ENCODE results near the gene TGM6.

TGM6 gene

DNA sequence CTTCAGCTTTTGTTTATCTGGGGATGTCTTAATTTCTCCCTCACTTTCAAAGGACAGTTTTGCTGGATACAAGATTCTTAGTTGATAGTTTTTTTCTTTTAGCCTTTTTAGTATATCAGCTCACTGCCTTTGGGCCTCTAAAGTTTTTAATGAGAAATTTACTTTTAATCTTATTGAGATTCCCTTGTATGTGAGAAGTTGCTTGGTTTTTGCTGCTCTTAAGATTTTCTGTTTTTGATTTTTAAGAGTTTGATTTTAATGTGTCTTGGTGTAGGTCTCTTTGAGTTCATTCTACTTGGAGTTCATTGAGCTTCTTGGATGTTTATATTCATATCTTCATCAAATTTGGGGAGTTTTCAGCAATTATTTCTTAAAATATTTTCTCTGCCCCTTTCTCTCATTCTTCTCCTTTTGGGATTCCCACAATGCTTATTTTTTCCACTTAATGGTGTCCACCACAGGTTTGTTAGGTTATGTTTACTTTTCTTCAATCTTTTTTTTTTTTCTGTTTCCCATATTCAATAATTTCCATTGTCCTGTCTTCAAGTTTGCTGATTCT, 19.6 kb upstream of the TGM6 start:
- Histone ChIP-seq H3K9me3 (ENCODE audit: control insufficient read depth, low read length) (peaks cover 19% of the 10 kb centered on the region), H3K18ac (ENCODE audit: low read depth in 1 of 2, low read length in 2 of 2) (no peak overlapping the region), H3K4ac (ENCODE audit: low read depth in 1 of 2, low read length in 2 of 2) (no peak overlapping the region), H2BK5ac (ENCODE audit: low read depth, low read length, poor library complexity, severe bottlenecking) (no peak overlapping the region), H3K23ac (ENCODE audit: low read length in 2 of 2) (no peak overlapping the region), H2BK12ac (ENCODE audit: low read length in 2 of 2) (no peak overlapping the region), H3K4me1 (ENCODE audit: control insufficient read depth, insufficient read depth, low read depth, low read length) (no peaks in the 10 kb centered on the region), H3K27me3 (ENCODE audit: control insufficient read depth in 1 of 2, insufficient read depth in 1 of 2, low read length in 2 of 2) (peaks cover 0 to 5% of the 10 kb centered on the region in 2 experiments), H2AK5ac (ENCODE audit: low read length, severe bottlenecking) (no peak overlapping the region), H2BK120ac (ENCODE audit: low read depth, low read length) (no peak overlapping the region), H3K27ac (ENCODE audit: low read length, poor library complexity, severe bottlenecking) (no peak overlapping the region), H4K8ac (ENCODE audit: low read length) (no peak overlapping the region), H3K4me2 (ENCODE audit: low read length, poor library complexity, severe bottlenecking) (no peak overlapping the region), H3K36me3 (ENCODE audit: control insufficient read depth in 1 of 2, insufficient read depth in 2 of 2, low read depth in 1 of 2, low read length in 2 of 2) (no peaks in the 10 kb centered on the region), H2AFZ (ENCODE audit: low read depth, low read length) (no peak overlapping the region), H3K4me3 (ENCODE audit: insufficient read depth in 1 of 2, low read depth in 1 of 2, low read length in 2 of 2) (no peak overlapping the region), H3K14ac (ENCODE audit: low read length in 2 of 2) (no peak overlapping the region), H2BK15ac (ENCODE audit: low read depth, poor library complexity, severe bottlenecking) (no peak overlapping the region), H4K91ac (ENCODE audit: low read length) (no peak overlapping the region), H3K9ac (ENCODE audit: low read length) (no peak overlapping the region), H3K79me1 (replicated peaks; ENCODE audit: low read length, poor library complexity, severe bottlenecking) (no peaks in the 10 kb centered on the region)
- no peak for DNase-seq

DNA sequence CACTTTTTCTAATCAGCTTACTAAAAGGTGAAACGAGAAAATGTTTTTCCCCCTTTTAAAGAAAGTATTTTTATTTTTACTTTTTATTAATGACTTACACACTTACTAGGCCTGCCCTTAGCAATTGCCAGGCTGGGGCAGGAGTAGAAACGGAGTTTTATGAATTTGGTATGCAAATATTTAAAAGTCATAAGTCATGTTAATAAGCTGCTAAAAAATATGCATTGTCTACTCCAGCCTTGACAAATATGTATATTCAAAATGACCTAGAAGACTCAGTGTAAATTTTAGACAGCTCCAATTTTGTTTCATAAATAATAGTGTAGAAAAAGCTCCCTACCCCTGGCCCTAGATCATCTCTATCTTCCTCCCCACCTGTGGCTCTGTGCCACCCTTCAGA, 17.5 kb upstream of the TGM6 start:
- Histone ChIP-seq H2AFZ (ENCODE audit: low read depth, low read length) (no peak overlapping the region), H3K36me3 (ENCODE audit: control insufficient read depth in 1 of 2, insufficient read depth in 2 of 2, low read depth in 1 of 2, low read length in 2 of 2) (no peaks in the 10 kb centered on the region), H4K8ac (ENCODE audit: low read length) (no peak overlapping the region), H3K27ac (ENCODE audit: low read length, poor library complexity, severe bottlenecking) (no peak overlapping the region), H2BK12ac (ENCODE audit: low read length in 2 of 2) (no peak overlapping the region), H3K18ac (ENCODE audit: low read depth in 1 of 2, low read length in 2 of 2) (no peak overlapping the region), H3K14ac (ENCODE audit: low read length in 2 of 2) (no peak overlapping the region), H2BK15ac (ENCODE audit: low read depth, poor library complexity, severe bottlenecking) (no peak overlapping the region), H3K4me1 (ENCODE audit: control insufficient read depth, insufficient read depth, low read depth, low read length) (no peaks in the 10 kb centered on the region), H3K4me2 (ENCODE audit: low read length, poor library complexity, severe bottlenecking) (no peak overlapping the region), H3K79me1 (replicated peaks; ENCODE audit: low read length, poor library complexity, severe bottlenecking) (no peaks in the 10 kb centered on the region), H3K23ac (ENCODE audit: low read length in 2 of 2) (no peak overlapping the region), H3K4ac (ENCODE audit: low read depth in 1 of 2, low read length in 2 of 2) (no peak overlapping the region), H3K9me3 (ENCODE audit: control insufficient read depth, low read length) (peaks cover 20% of the 10 kb centered on the region), H2AK5ac (ENCODE audit: low read length, severe bottlenecking) (no peak overlapping the region), H4K91ac (ENCODE audit: low read length) (no peak overlapping the region), H3K4me3 (ENCODE audit: insufficient read depth in 1 of 2, low read depth in 1 of 2, low read length in 2 of 2) (no peak overlapping the region), H2BK120ac (ENCODE audit: low read depth, low read length) (no peak overlapping the region), H3K27me3 (ENCODE audit: control insufficient read depth in 1 of 2, insufficient read depth in 1 of 2, low read length in 2 of 2) (no peaks in the 10 kb centered on the region), H3K9ac (ENCODE audit: low read length) (no peak overlapping the region), H2BK5ac (ENCODE audit: low read depth, low read length, poor library complexity, severe bottlenecking) (no peak overlapping the region)
- no peak for DNase-seq
- WGBS = no CpG with 5 or more reads among the region's 2 CpGs

DNA sequence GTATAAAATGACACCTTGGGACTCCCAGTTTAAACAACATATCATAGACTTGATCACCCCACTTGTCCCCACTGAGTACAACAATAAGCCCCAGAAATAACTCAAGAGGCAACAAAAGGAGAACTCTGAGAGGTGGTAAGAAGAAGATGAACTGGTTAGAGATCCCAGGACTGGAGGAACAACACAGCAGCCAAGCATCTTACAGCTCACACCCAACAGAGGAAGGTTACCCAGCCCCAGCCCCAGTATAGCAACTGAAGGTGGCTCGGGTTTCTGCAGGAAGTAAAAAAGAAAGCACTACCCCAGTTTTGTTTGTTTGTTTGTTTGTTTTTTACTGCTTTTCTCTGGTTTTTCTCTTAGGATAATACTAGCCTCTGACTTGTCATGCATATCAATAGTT, 17.1 kb upstream of the TGM6 start:
- no peak overlapping the region for H4K8ac ChIP-seq (ENCODE audit: low read length)
- H2AK5ac ChIP-seq (ENCODE audit: low read length, severe bottlenecking) = no peak overlapping the region
- no peak overlapping the region for H2BK5ac ChIP-seq (ENCODE audit: low read depth, low read length, poor library complexity, severe bottlenecking)
- H4K91ac ChIP-seq (ENCODE audit: low read length) = no peak overlapping the region
- H3K4me2 ChIP-seq (ENCODE audit: low read length, poor library complexity, severe bottlenecking) = no peak overlapping the region
- no peaks in the 10 kb centered on the region for H3K36me3 ChIP-seq (ENCODE audit: control insufficient read depth in 1 of 2, insufficient read depth in 2 of 2, low read depth in 1 of 2, low read length in 2 of 2)
- no peak overlapping the region for H3K14ac ChIP-seq (ENCODE audit: low read length in 2 of 2)
- no peak overlapping the region for H3K18ac ChIP-seq (ENCODE audit: low read depth in 1 of 2, low read length in 2 of 2)
- no peaks in the 10 kb centered on the region for H3K4me1 ChIP-seq (ENCODE audit: control insufficient read depth, insufficient read depth, low read depth, low read length)
- no peak for DNase-seq
- no peak overlapping the region for H3K23ac ChIP-seq (ENCODE audit: low read length in 2 of 2)
- WGBS = no CpG with 5 or more reads among the region's 1 CpG
- no peak overlapping the region for H3K27ac ChIP-seq (ENCODE audit: low read length, poor library complexity, severe bottlenecking)
- H2BK120ac ChIP-seq (ENCODE audit: low read depth, low read length) = no peak overlapping the region
- no peak overlapping the region for H2BK12ac ChIP-seq (ENCODE audit: low read length in 2 of 2)
- H3K27me3 ChIP-seq (ENCODE audit: control insufficient read depth in 1 of 2, insufficient read depth in 1 of 2, low read length in 2 of 2) = peaks cover 0 to 3% of the 10 kb centered on the region in 2 experiments
- peaks cover 24% of the 10 kb centered on the region for H3K9me3 ChIP-seq (ENCODE audit: control insufficient read depth, low read length)
- no peaks in the 10 kb centered on the region for H3K79me1 ChIP-seq (replicated peaks; ENCODE audit: low read length, poor library complexity, severe bottlenecking)
- H3K4ac ChIP-seq (ENCODE audit: low read depth in 1 of 2, low read length in 2 of 2) = no peak overlapping the region
- H3K9ac ChIP-seq (ENCODE audit: low read length) = no peak overlapping the region
- H2AFZ ChIP-seq (ENCODE audit: low read depth, low read length) = no peak overlapping the region
- H3K4me3 ChIP-seq (ENCODE audit: insufficient read depth in 1 of 2, low read depth in 1 of 2, low read length in 2 of 2) = no peak overlapping the region
- H2BK15ac ChIP-seq (ENCODE audit: low read depth, poor library complexity, severe bottlenecking) = no peak overlapping the region

- no peak overlapping the region for H4K8ac ChIP-seq (ENCODE audit: low read length)
Measured at GRCh38 chr20:2364044-2364443, 16.7 kb upstream of the TGM6 start.

More at GRCh38 chr20:2364044-2364443, 16.7 kb upstream of the TGM6 start:
- Histone ChIP-seq H2BK120ac (ENCODE audit: low read depth, low read length) (no peak overlapping the region), H3K4me3 (ENCODE audit: insufficient read depth in 1 of 2, low read depth in 1 of 2, low read length in 2 of 2) (no peak overlapping the region), H4K91ac (ENCODE audit: low read length) (no peak overlapping the region), H2BK12ac (ENCODE audit: low read length in 2 of 2) (no peak overlapping the region), H2AK5ac (ENCODE audit: low read length, severe bottlenecking) (no peak overlapping the region), H3K4ac (ENCODE audit: low read depth in 1 of 2, low read length in 2 of 2) (no peak overlapping the region), H2BK5ac (ENCODE audit: low read depth, low read length, poor library complexity, severe bottlenecking) (no peak overlapping the region), H2AFZ (ENCODE audit: low read depth, low read length) (no peak overlapping the region), H3K27ac (ENCODE audit: low read length, poor library complexity, severe bottlenecking) (no peak overlapping the region), H3K4me1 (ENCODE audit: control insufficient read depth, insufficient read depth, low read depth, low read length) (no peaks in the 10 kb centered on the region), H3K9me3 (ENCODE audit: control insufficient read depth, low read length) (peaks cover 28% of the 10 kb centered on the region), H3K79me1 (replicated peaks; ENCODE audit: low read length, poor library complexity, severe bottlenecking) (no peaks in the 10 kb centered on the region), H3K23ac (ENCODE audit: low read length in 2 of 2) (no peak overlapping the region), H3K14ac (ENCODE audit: low read length in 2 of 2) (no peak overlapping the region), H3K27me3 (ENCODE audit: control insufficient read depth in 1 of 2, insufficient read depth in 1 of 2, low read length in 2 of 2) (peaks cover 0 to 5% of the 10 kb centered on the region in 2 experiments), H3K4me2 (ENCODE audit: low read length, poor library complexity, severe bottlenecking) (no peak overlapping the region), H3K9ac (ENCODE audit: low read length) (no peak overlapping the region), H3K36me3 (ENCODE audit: control insufficient read depth in 1 of 2, insufficient read depth in 2 of 2, low read depth in 1 of 2, low read length in 2 of 2) (no peaks in the 10 kb centered on the region), H2BK15ac (ENCODE audit: low read depth, poor library complexity, severe bottlenecking) (no peak overlapping the region), H3K18ac (ENCODE audit: low read depth in 1 of 2, low read length in 2 of 2) (no peak overlapping the region)
- 89% methylated on average over 4 of the region's 4 CpGs for WGBS
- no peak for DNase-seq
